OCI-LY1 (cell line): ENCODE measurements around the gene TOX2.

Experiments
- H2AFZ ChIP-seq: fragments of 200-600 bp; sonication (generic), shearing (Covaris generic); 2 replicates; pipeline ENCODE4 v1.6.0; 2014; ENCODE audit warnings: antibody characterized with exemption, mild to moderate bottlenecking, low read length
- H3F3A ChIP-seq: fragments of 200-600 bp; sonication (generic), shearing (Covaris generic); 2 replicates; pipeline ENCODE4 v1.6.0; 2014; ENCODE audit warnings: mild to moderate bottlenecking, antibody characterized with exemption, low read length, moderate library complexity; ENCODE audit not compliant: insufficient read depth
- H3K27ac ChIP-seq: fragments of 200-600 bp; sonication (generic); 2 replicates; pipeline ENCODE4 v1.5.1; 2014; ENCODE audit warnings: low read length, mixed run types, mild to moderate bottlenecking, low read depth; ENCODE audit not compliant: poor library complexity, severe bottlenecking
- H3K27me3 ChIP-seq: fragments of 200-600 bp; sonication (generic); 2 replicates; pipeline ENCODE4 v1.6.0; 2014; ENCODE audit warnings: antibody characterized with exemption, mild to moderate bottlenecking, low read length, moderate library complexity; ENCODE audit not compliant: insufficient read depth
- H3K36me3 ChIP-seq: fragments of 200-600 bp; sonication (generic); 2 replicates; pipeline ENCODE4 v1.6.1; 2014; ENCODE audit warnings: mild to moderate bottlenecking, antibody characterized with exemption, low read length, moderate library complexity, mixed read lengths; ENCODE audit not compliant: insufficient read depth
- H3K4me1 ChIP-seq: fragments of 200-600 bp; sonication (generic); 2 replicates; pipeline ENCODE4 v1.5.1; 2014; ENCODE audit warnings: mild to moderate bottlenecking, low read length, moderate library complexity; ENCODE audit not compliant: insufficient read depth, severe bottlenecking
- H3K4me2 ChIP-seq: fragments of 200-600 bp; sonication (generic), shearing (Covaris generic); 2 replicates; pipeline ENCODE4 v1.6.1; 2014; ENCODE audit warnings: low read length
- H3K4me3 ChIP-seq: fragments of 200-600 bp; sonication (generic); 2 replicates; pipeline ENCODE4 v1.5.1; 2014; ENCODE audit warnings: low read length, low read depth, mild to moderate bottlenecking, mixed read lengths; ENCODE audit not compliant: poor library complexity, severe bottlenecking
- H3K79me2 ChIP-seq: fragments of 200-600 bp; shearing (Covaris generic); 2 replicates; pipeline ENCODE4 v1.6.1; 2016; ENCODE audit warnings: mixed run types, low read length, mixed read lengths; ENCODE audit not compliant: insufficient read depth
- H3K9ac ChIP-seq: fragments of 200-600 bp; sonication (generic), shearing (Covaris generic); 2 replicates; pipeline ENCODE4 v1.6.1; 2014; ENCODE audit warnings: mild to moderate bottlenecking, low read length, mixed read lengths
- H3K9me2 ChIP-seq: fragments of 200-600 bp; sonication (generic), shearing (Covaris generic); 2 replicates; pipeline ENCODE4 v1.6.1; 2014; ENCODE audit warnings: low read depth, mild to moderate bottlenecking, low read length, mixed read lengths
- H3K9me3 ChIP-seq: fragments of 200-600 bp; shearing (Covaris generic); 2 replicates; pipeline ENCODE4 v1.6.1; 2014; ENCODE audit warnings: low read length, mixed read lengths
- H4K20me1 ChIP-seq: fragments of 200-600 bp; sonication (generic), shearing (Covaris generic); 2 replicates; pipeline ENCODE4 v1.6.0; 2016; ENCODE audit warnings: mild to moderate bottlenecking, low read length; ENCODE audit not compliant: insufficient read depth
- EZH2 ChIP-seq: fragments of 200-600 bp; sonication (generic), shearing (Covaris generic); IDR thresholded peaks from 2 replicates; pipeline ENCODE4 v1.8.0; 2017; ENCODE audit warnings: borderline replicate concordance, mixed run types, mild to moderate bottlenecking, antibody characterized with exemption, low read length, moderate library complexity, mixed read lengths
- TF ChIP-seq, protein P1 (sequence below): fragments of 200-600 bp; sonication (generic), shearing (Covaris generic); IDR thresholded peaks from 2 replicates; pipeline ENCODE4 v1.5.1; 2017; ENCODE audit warnings: mild to moderate bottlenecking, antibody characterized with exemption, low read length, moderate library complexity, mixed read lengths

The TOX2 gene

DNA sequence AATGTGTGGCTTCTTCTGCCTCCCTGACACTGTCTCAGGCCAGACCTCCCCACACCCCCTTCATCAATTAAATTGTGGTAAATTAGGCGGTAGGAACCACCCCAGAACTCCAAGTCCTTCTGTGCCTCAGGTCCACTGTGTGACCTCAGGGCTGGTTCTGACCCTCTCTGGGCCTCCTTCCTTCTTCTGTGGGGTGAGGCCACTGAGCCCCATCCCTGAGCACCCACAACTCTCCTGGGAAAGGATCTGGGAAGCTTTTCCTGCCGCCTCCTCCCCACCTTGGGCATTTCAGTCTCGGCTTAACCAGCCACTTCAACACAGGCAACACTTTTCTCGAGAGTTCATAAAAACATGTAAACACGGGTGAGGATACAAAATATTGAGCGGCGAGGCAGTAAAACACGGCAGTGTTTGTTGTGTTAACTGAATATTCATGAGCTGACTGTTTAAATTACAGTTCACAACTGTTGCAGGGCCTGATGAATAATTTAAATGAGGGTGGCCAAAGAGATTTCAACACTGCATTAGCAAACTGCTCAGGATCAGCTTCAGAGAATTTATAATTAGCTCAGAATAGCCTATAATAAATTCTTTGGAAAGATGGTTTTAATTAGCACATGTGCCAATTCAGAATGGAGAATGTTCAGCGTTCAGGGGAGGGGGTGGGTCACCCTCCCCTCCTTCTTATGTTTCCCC, 112.1 kb downstream of the TOX2 start:
- H3K4me1 ChIP-seq = no peaks in the 10 kb centered on the region
- no peak for TF ChIP-seq EZH2
- TF ChIP-seq, protein P1, sequence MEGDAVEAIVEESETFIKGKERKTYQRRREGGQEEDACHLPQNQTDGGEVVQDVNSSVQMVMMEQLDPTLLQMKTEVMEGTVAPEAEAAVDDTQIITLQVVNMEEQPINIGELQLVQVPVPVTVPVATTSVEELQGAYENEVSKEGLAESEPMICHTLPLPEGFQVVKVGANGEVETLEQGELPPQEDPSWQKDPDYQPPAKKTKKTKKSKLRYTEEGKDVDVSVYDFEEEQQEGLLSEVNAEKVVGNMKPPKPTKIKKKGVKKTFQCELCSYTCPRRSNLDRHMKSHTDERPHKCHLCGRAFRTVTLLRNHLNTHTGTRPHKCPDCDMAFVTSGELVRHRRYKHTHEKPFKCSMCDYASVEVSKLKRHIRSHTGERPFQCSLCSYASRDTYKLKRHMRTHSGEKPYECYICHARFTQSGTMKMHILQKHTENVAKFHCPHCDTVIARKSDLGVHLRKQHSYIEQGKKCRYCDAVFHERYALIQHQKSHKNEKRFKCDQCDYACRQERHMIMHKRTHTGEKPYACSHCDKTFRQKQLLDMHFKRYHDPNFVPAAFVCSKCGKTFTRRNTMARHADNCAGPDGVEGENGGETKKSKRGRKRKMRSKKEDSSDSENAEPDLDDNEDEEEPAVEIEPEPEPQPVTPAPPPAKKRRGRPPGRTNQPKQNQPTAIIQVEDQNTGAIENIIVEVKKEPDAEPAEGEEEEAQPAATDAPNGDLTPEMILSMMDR = no peak
- peaks cover 7% of the 10 kb centered on the region; the same call in 1 of the 2 replicates for H3K27me3 ChIP-seq
- no peaks in the 10 kb centered on the region for H4K20me1 ChIP-seq
- H3K9ac ChIP-seq = no peak overlapping the region
- H2AFZ ChIP-seq = no peak overlapping the region
- H3K27ac ChIP-seq = no peak overlapping the region
- no peaks in the 10 kb centered on the region for H3K79me2 ChIP-seq
- H3K9me2 ChIP-seq = no peaks in the 10 kb centered on the region
- H3K4me3 ChIP-seq = no peak overlapping the region
- H3K36me3 ChIP-seq = no peaks in the 10 kb centered on the region
- no peaks in the 10 kb centered on the region for H3F3A ChIP-seq
- H3K4me2 ChIP-seq = no peak overlapping the region
- no peaks in the 10 kb centered on the region for H3K9me3 ChIP-seq

DNA sequence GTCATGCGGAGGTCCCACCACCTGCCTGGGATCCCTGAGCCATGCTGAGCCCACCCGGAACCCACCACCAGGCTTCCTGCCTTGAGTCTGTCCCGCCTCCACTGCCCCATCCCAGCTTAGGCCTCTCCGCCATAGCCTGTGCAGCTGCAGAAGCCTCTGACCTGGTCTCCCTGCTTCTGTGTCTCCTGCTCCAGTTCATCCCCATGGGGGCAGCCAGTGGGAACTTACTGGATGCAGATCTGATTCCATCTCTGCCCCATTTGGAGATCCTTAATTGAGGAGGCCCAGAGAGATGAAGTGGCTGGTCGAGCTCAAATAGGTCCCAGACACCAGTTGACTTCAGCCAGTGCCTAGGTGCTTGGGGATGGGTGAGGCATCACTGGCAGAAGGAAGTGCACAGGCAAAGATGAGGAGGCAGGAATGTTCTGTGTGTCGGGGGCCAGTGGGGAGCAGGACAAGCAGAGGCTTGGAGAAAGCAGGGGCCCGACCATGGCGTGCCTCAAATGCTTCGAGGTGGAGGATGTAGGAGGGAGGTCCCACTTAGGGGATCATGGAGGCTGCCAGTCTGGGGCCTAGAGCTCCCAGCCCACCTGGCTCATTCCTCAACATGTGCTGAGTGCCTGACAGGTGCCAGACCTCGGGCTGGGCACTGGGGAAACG, 112.8 kb downstream of the TOX2 start:
- Histone ChIP-seq H3K27me3 (peaks cover 7% of the 10 kb centered on the region; the same call in 1 of the 2 replicates), H3K9me2 (no peaks in the 10 kb centered on the region), H3K9ac (no peak overlapping the region), H3K4me2 (no peak overlapping the region), H3K36me3 (no peaks in the 10 kb centered on the region), H3K4me3 (no peak overlapping the region), H4K20me1 (no peaks in the 10 kb centered on the region), H3F3A (no peaks in the 10 kb centered on the region), H2AFZ (no peak overlapping the region), H3K27ac (no peak overlapping the region), H3K79me2 (no peaks in the 10 kb centered on the region), H3K9me3 (no peaks in the 10 kb centered on the region), H3K4me1 (no peaks in the 10 kb centered on the region)
- TF ChIP-seq, protein P1 = no peak
- no peak for TF ChIP-seq EZH2

DNA sequence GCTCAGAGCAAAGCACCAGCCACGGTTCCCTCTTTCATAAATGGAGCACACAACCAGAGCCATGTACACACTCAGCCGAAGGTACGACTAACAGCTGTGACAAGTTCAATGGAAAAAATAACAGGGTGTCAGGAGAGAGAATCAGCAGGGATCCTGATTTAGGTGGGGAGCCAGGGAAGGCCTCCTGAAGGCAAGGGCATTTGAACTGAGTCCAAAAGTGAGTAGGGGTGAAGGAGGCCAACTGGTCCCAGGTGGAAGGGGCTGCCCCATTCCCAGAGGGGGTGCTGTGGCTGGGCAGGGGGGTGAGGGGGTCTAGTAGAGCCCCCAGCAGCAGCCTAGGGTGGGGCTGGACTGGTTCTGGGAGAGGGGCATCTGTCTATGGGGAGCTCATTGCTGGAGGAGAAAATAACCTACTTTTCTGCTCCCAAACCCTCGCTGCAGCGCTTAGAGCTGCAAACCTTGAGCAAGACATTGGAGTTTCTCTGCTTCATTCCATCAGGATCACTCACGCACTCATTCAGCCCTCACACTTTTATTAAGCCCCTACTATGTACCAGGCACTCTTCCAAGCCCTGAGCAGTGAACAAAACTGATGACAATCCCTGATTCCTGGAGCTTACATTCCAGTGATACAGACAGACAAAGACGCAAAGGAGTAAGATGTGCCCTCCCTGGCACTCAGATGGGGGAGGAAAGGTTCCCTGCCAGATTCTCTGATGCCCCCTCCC, 113.5 kb downstream of the TOX2 start:
- Histone ChIP-seq H3K27me3 (peaks cover 7% of the 10 kb centered on the region; the same call in 1 of the 2 replicates), H3F3A (no peaks in the 10 kb centered on the region), H3K4me1 (no peaks in the 10 kb centered on the region), H3K9ac (no peak overlapping the region), H3K9me2 (no peaks in the 10 kb centered on the region), H3K79me2 (no peaks in the 10 kb centered on the region), H3K36me3 (no peaks in the 10 kb centered on the region), H4K20me1 (no peaks in the 10 kb centered on the region), H3K9me3 (no peaks in the 10 kb centered on the region), H3K4me2 (no peak overlapping the region), H3K27ac (no peak overlapping the region), H2AFZ (no peak overlapping the region), H3K4me3 (no peak overlapping the region)
- TF ChIP-seq EZH2 = no peak
- TF ChIP-seq, protein P1 = no peak
